Measurements from ENCODE around the gene STX8.

STX8 gene

GRCh38 chr17:9322326-9322725 lies 253.3 kb downstream of the STX8 start:
- Histone ChIP-seq H3K36me3 (ENCODE audit: control insufficient read depth, insufficient read depth, low read length) (no peaks in the 10 kb centered on the region), H3K27me3 (replicated peaks; ENCODE audit: control insufficient read depth, insufficient read depth, low read length) (no peaks in the 10 kb centered on the region), H3K4me3 (replicated peaks; ENCODE audit: low read depth, low read length) (no peak overlapping the region)
- DNase-seq (ENCODE audit: extremely low read depth, insufficient read length): no peak
- no peak for TF ChIP-seq CTCF (IDR thresholded peaks at IDR 0.05; ENCODE audit: insufficient read depth, low read length, poor library complexity, severe bottlenecking)

- no peak for TF ChIP-seq CTCF (IDR thresholded peaks at IDR 0.05; ENCODE audit: insufficient read depth, low read length, poor library complexity, severe bottlenecking)
- no peaks in the 10 kb centered on the region for H3K27me3 ChIP-seq (replicated peaks; ENCODE audit: control insufficient read depth, insufficient read depth, low read length)
- no peak for DNase-seq (ENCODE audit: extremely low read depth, insufficient read length)
- H3K4me3 ChIP-seq (replicated peaks; ENCODE audit: low read depth, low read length): no peak overlapping the region
- no peaks in the 10 kb centered on the region for H3K36me3 ChIP-seq (ENCODE audit: control insufficient read depth, insufficient read depth, low read length)
These were observed 253.7 kb downstream of the STX8 start for GRCh38 chr17:9321890-9322289.

- Histone ChIP-seq H3K36me3 (ENCODE audit: control insufficient read depth, insufficient read depth, low read length) (no peaks in the 10 kb centered on the region), H3K27me3 (replicated peaks; ENCODE audit: control insufficient read depth, insufficient read depth, low read length) (no peaks in the 10 kb centered on the region), H3K4me3 (replicated peaks; ENCODE audit: low read depth, low read length) (no peak overlapping the region)
- TF ChIP-seq CTCF (IDR thresholded peaks at IDR 0.05; ENCODE audit: insufficient read depth, low read length, poor library complexity, severe bottlenecking): no peak
- DNase-seq (ENCODE audit: extremely low read depth, insufficient read length): no peak
These were observed 260.3 kb downstream of the STX8 start for GRCh38 chr17:9315360-9315759.

- Histone ChIP-seq H3K4me3 (replicated peaks; ENCODE audit: low read depth, low read length) (no peak overlapping the region), H3K36me3 (ENCODE audit: control insufficient read depth, insufficient read depth, low read length) (no peaks in the 10 kb centered on the region), H3K27me3 (replicated peaks; ENCODE audit: control insufficient read depth, insufficient read depth, low read length) (no peaks in the 10 kb centered on the region)
- TF ChIP-seq CTCF (IDR thresholded peaks at IDR 0.05; ENCODE audit: insufficient read depth, low read length, poor library complexity, severe bottlenecking): no peak
- DNase-seq (ENCODE audit: extremely low read depth, insufficient read length): no peak
These were observed 262.3 kb downstream of the STX8 start for GRCh38 chr17:9313346-9313745.

- no peak overlapping the region for H3K4me3 ChIP-seq (replicated peaks; ENCODE audit: low read depth, low read length)
- no peaks in the 10 kb centered on the region for H3K27me3 ChIP-seq (replicated peaks; ENCODE audit: control insufficient read depth, insufficient read depth, low read length)
- no peak for TF ChIP-seq CTCF (IDR thresholded peaks at IDR 0.05; ENCODE audit: insufficient read depth, low read length, poor library complexity, severe bottlenecking)
- no peaks in the 10 kb centered on the region for H3K36me3 ChIP-seq (ENCODE audit: control insufficient read depth, insufficient read depth, low read length)
- no peak for DNase-seq (ENCODE audit: extremely low read depth, insufficient read length)
These were observed 266.4 kb downstream of the STX8 start for GRCh38 chr17:9309216-9309615.

GRCh38 chr17:9308069-9308468 lies 267.6 kb downstream of the STX8 start:
- DNase-seq (ENCODE audit: extremely low read depth, insufficient read length): no peak

More at GRCh38 chr17:9308069-9308468, 267.6 kb downstream of the STX8 start:
- no peaks in the 10 kb centered on the region for H3K36me3 ChIP-seq (ENCODE audit: control insufficient read depth, insufficient read depth, low read length)
- H3K27me3 ChIP-seq (replicated peaks; ENCODE audit: control insufficient read depth, insufficient read depth, low read length): no peaks in the 10 kb centered on the region
- no peak for TF ChIP-seq CTCF (IDR thresholded peaks at IDR 0.05; ENCODE audit: insufficient read depth, low read length, poor library complexity, severe bottlenecking)
- no peak overlapping the region for H3K4me3 ChIP-seq (replicated peaks; ENCODE audit: low read depth, low read length)
